Activated naive CD4-positive, alpha-beta T cell treated with anti-CD3 and anti-CD28 coated beads for 36 hours (primary cell): Measurements from ENCODE around the gene TJP3. TPM values are rescaled to one million over a fixed set of nuclear protein-coding genes. Genes with fewer than 3 reads are reported as not detected.

Experiments
- CTCF ChIA-PET: fragments of 350-600 bp; sonication (Branson Sonifier 250); formaldehyde crosslinking; loops from one replicate; lab custom pipeline; 2021; ENCODE audit warnings: antibody characterized with exemption; lab: Charles Lee
- DNase-seq: peaks from one replicate; pipeline ENCODE4 v3.0.0-alpha.2; 2020
- H3K27ac Mint-ChIP-seq: one replicate; pipeline ENCODE4 v1.8.0; 2021; ENCODE audit warnings: mild to moderate bottlenecking, mixed read lengths
- H3K27me3 Mint-ChIP-seq: one replicate; pipeline ENCODE4 v1.8.0; 2021; ENCODE audit warnings: low read depth, mixed read lengths
- H3K36me3 Mint-ChIP-seq: one replicate; pipeline ENCODE4 v1.8.0; 2021; ENCODE audit warnings: low read depth, mixed read lengths
- H3K4me1 Mint-ChIP-seq: one replicate; pipeline ENCODE4 v1.8.0; 2021; ENCODE audit warnings: low read depth, mixed read lengths
- H3K4me3 Mint-ChIP-seq: one replicate; pipeline ENCODE4 v1.8.0; 2021; ENCODE audit warnings: mild to moderate bottlenecking, moderate library complexity, mixed read lengths
- H3K9me3 Mint-ChIP-seq: one replicate; pipeline ENCODE4 v1.8.0; 2021; ENCODE audit warnings: mixed read lengths
- intact Hi-C: fragments of 100-400 bp; cut with micrococcal nuclease; formaldehyde crosslinking; loops from one replicate; pipeline ENCODE4 v1.15.1; 2023
- total RNA-seq, 2 experiments: library from RNA; stranded (reverse); gene quantifications; one replicate each; pipeline ENCODE4 v1.2.3, GENCODE V29; 2021

TJP3 gene
- total RNA-seq, 2 experiments from 2014 or later, result 0.93 to 1.6 TPM

DNA sequence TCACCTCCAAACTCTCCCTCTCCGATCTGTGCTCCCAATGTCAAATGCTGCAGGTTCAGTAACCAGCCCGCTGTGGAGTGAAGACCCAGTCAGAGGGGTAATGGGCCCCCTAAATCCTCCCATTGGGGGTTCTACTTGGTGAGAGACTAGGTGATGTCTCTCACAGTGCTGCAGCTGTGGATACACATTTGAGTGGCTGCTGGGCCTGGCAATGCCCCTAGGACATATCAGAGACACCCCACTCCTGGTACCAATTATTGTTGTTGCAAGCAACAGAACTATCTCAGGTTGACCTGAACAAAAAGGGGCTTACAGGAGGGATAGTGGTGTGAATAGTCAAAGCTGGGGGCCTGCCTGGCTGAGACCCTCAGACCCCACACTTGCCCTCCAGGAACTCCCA, 73.4 kb downstream of the TJP3 start:
- intact Hi-C loops, result loop anchor here (2.0 kb wide), 1 partner anchor 41 kb away; no protein-coding TSS in a partner anchor
- H3K27me3 Mint-ChIP-seq, result no peaks in the 10 kb centered on the region
- no peak overlapping the region for H3K27ac Mint-ChIP-seq
- peaks cover 31% of the 10 kb centered on the region for H3K36me3 Mint-ChIP-seq
- CTCF ChIA-PET, result no interaction called here
- DNase-seq, result no peak
- peaks cover 16% of the 10 kb centered on the region for H3K9me3 Mint-ChIP-seq
- H3K4me3 Mint-ChIP-seq, result no peak overlapping the region
- H3K4me1 Mint-ChIP-seq, result peaks cover 7% of the 10 kb centered on the region

DNA sequence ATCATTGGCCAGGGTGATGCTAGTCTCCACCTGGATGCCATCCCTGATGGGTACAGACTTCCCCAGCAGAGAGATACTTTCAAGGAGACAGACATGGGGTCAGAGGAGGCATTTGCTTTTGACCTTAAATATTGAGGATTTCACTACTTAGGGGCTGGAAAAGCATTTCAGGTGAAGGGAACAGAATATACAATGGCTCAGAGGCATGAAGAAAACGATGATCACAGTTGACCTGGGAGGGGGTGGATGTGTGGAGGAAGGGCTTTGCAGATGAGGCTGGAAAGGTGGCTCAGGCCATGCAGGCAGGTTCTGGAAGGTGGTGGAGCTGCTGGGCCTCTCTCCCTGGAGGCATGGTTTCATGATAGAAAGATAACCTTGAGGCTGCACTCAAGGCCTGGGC, 74.1 kb downstream of the TJP3 start:
- H3K9me3 Mint-ChIP-seq, result peaks cover 16% of the 10 kb centered on the region
- H3K4me1 Mint-ChIP-seq, result peaks cover 7% of the 10 kb centered on the region
- intact Hi-C loops, result loop anchor here (2.0 kb wide), 1 partner anchor 40 kb away; no protein-coding TSS in a partner anchor
- peaks cover 31% of the 10 kb centered on the region for H3K36me3 Mint-ChIP-seq
- no peak overlapping the region for H3K27ac Mint-ChIP-seq
- no peaks in the 10 kb centered on the region for H3K27me3 Mint-ChIP-seq
- no peak overlapping the region for H3K4me3 Mint-ChIP-seq
- DNase-seq, result no peak
- CTCF ChIA-PET, result interaction anchor here (2.2 kb wide), 1 partner anchor 40 kb away, joined by 8 read pairs; no protein-coding TSS in a partner anchor

DNA sequence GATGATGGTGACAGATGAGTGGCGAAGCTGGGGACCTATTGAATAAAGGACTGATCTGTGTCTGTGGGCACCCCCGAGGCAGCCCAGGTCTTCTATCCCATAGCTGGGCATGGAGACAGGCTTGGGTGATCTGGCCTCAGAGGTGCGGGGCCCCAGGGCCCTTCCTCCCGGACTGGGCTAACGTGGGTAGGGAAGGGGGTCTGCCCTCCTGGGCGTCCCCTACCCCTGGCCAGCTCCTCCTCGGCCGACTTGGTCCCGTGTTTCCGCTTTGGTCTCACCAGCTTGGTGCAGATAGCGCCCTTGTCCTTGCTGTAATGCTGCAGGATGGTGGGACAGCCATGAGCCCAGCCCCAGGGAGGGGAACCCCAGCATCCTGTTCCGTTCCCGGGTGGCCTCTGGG, 74.7 kb downstream of the TJP3 start:
- peaks cover 7% of the 10 kb centered on the region for H3K4me1 Mint-ChIP-seq
- no peak overlapping the region for H3K4me3 Mint-ChIP-seq
- intact Hi-C loops, result loop anchor here (2.0 kb wide), 1 partner anchor 40 kb away; no protein-coding TSS in a partner anchor
- H3K27me3 Mint-ChIP-seq, result no peaks in the 10 kb centered on the region
- CTCF ChIA-PET, result interaction anchor here (0.6 to 2.2 kb wide), 4 partner anchors 13 to 40 kb away, joined by 3 to 8 read pairs (median 4); no protein-coding TSS in a partner anchor
- H3K9me3 Mint-ChIP-seq, result peaks cover 16% of the 10 kb centered on the region
- no peak overlapping the region for H3K27ac Mint-ChIP-seq
- DNase-seq, result no peak
- H3K36me3 Mint-ChIP-seq, result peaks cover 31% of the 10 kb centered on the region

DNA sequence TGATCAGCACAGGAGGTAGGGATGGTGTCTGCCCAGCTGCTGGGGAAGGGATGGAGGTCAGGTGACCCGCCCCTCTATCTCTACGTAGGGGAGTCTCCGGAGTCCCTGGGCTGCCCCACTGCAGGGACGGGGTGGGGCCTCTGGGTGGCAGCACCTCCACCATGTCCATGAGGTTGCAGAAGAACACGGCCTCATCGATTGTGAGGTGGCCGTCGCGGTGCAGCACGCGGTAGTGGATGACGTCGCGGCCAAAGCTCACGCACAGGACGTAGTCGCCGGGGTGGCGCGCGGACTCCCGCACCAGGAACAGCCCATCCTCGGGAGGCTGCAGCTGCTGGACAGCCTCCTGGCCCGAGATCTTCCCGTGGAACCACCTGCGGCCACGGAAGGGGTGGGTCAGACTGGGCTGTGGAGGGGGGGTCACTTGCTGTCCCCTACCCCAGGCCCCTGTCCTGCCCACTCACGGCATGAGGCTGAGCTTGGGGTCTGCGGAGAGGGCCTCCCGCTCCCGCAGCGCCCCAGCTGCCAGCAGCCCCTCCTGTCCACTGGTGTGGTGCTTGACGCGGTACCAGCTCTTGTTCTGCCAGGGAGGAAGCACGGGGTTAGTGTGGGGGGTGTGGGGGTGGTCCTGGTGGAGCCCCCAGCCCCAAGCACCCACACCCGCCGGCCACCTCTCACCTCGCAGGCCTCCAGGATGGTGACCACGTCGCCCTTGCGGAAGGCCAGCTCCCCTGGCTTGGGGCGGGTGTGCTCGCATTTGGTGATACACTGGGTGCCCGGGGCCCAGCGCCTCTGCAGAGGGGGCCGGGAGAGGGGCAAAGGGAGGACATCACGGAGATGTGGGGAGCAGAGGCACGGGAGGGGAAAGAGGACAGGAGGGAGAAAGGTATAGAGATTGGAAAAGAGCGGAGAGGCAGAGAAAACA, 75.7 kb downstream of the TJP3 start:
- intact Hi-C loops, result loop anchor here (2.0 kb wide), 1 partner anchor 39 kb away; no protein-coding TSS in a partner anchor
- Mint-ChIP-seq H3K9me3 (peaks cover 16% of the 10 kb centered on the region), H3K4me3 (peak overlapping the region; percentile 79), H3K4me1 (peaks cover 7% of the 10 kb centered on the region), H3K27me3 (no peaks in the 10 kb centered on the region), H3K27ac (no peak overlapping the region), H3K36me3 (peaks cover 31% of the 10 kb centered on the region)
- peak; percentile 58 for DNase-seq
- CTCF ChIA-PET, result interaction anchor here (0.5 to 2.2 kb wide), 6 partner anchors 12 to 928 kb away, joined by 3 to 8 read pairs (median 4); no protein-coding TSS in a partner anchor

DNA sequence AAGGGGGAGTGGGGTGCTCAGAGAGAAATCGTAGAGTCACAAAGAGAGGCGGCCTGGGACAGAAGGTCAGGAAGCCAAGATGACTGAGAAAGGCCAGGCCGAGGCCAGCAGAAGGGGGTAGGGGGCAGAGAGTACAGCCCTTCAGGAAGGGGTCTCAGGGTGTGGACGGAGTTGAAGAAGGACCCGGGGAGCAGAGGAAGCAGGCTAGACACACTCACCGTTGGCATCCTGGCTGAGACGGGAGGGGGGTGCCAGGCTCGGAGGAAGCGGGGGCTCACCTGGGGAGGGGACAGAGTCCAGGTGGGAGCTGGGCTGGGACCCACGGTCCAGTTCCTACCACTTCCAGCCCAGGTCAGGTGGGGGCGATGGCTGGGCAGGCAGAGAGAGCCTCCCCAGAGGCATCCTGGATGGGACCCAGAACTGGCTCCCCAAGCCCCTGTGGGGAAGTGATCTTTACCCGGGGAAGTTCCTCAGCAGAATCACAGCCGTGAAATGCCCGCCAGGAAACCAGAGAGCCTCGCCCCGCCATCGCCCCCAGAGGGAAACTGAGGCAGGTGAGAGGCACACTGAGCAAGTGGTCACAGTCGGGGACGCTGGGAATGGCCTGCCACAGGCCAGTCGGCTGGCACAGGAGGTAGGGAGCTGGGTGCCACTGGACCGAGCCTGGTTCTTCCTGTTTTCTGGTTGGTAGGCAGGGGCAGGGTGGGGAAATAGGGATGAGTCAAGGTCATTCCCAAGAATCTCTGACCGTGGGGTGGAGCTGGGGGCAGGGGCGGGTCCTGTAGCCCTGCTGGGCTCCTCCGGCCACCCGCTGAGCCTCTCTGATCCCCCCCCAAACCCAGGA, 76.6 kb downstream of the TJP3 start:
- H3K4me1 Mint-ChIP-seq, result peaks cover 7% of the 10 kb centered on the region
- H3K27me3 Mint-ChIP-seq, result no peaks in the 10 kb centered on the region
- peak overlapping the region; percentile 56 for H3K27ac Mint-ChIP-seq
- intact Hi-C loops, result no loop called here
- H3K4me3 Mint-ChIP-seq, result peak overlapping the region; percentile 79
- CTCF ChIA-PET, result interaction anchor here (1.0 to 2.2 kb wide), 3 partner anchors 11 to 38 kb away, joined by 3 to 8 read pairs (median 3); no protein-coding TSS in a partner anchor
- H3K9me3 Mint-ChIP-seq, result peaks cover 16% of the 10 kb centered on the region
- no peak for DNase-seq
- peaks cover 31% of the 10 kb centered on the region for H3K36me3 Mint-ChIP-seq

DNA sequence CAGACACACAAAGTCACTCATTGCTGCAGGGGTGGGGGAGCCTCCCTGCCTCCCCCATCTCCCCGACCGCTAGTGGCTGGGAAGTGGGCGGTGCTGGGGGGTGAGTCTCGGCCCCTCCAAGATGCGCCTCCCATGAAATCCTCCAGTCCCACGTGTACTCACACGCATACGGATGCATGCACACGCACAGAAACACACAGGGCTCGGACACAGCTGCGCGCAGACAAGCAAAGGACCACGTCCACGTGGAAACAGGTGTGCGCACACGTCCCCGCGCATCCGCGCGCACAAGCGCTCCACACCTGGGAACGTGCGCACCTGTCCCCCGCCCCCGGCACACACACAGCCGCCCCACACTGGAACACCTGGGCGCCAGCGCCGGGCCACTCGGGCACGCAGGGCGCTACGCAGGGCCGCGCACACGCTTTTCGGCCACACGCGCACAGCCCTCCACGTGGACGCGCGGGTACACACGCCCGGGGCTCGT, 77.3 kb downstream of the TJP3 start:
- intact Hi-C loops, result no loop called here
- CTCF ChIA-PET, result interaction anchor here (1.0 kb wide), 1 partner anchor 11 kb away, joined by 3 read pairs; no protein-coding TSS in a partner anchor
- Mint-ChIP-seq H3K27ac (no peak overlapping the region), H3K27me3 (no peaks in the 10 kb centered on the region), H3K9me3 (peaks cover 16% of the 10 kb centered on the region), H3K36me3 (peaks cover 31% of the 10 kb centered on the region), H3K4me1 (peaks cover 7% of the 10 kb centered on the region), H3K4me3 (peak overlapping the region; percentile 79)
- peak; percentile 16 for DNase-seq

DNA sequence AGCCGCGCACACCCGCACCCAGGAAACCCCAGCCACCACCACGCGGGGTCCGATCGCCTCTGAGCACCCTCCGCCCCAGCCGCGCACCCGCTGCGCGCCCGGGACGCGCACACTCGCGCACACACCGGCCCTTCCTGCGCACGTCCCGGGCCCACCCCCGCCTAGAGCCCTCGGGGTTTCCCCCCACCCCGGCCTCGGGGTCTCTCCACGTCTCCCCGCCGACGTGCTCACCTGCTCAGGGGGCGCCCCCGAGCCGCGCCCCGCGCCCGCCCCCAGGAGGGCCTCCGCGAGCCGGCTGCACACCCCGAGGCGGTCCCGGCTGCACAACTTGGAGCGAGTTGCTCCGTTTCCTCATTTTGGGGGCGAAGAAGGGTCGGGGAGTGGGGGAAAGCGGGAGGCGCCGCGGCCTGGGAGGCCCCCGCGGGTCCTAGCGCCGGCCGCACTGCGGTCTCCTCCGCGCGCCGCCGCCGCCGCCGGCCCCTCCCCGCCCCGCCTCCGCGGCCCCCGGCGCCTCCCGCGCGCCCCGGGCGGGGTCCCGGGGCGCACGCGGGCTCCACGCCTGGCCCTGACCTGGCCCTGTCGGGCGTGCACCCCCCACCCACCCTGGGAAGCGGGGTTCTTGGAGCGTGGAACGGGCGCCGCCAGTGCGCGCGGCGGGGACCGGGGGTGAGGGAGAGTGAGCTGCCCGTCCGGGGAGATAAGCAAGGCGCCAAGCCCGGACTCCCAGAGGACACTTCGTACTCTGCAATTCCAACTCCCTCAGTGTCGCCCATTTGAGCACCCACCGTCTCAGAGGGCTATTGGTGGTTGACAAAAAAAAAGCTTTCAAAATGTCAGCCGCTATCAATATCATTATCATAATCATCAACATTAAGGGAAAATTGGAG, 78.0 kb downstream of the TJP3 start, which contains the start of gene MATK:
MATK (minus strand) TSS at position 444 of the 887 bp plus-strand sequence. CDS start 1,246 bp downstream, outside the sequence.
- CTCF ChIA-PET, result interaction anchor here (0.6 to 1.1 kb wide), 2 partner anchors 22 to 36 kb away, joined by 3 to 4 read pairs; no protein-coding TSS in a partner anchor
- Mint-ChIP-seq H3K9me3 (peaks cover 16% of the 10 kb centered on the region), H3K27ac (no peak within 1 kb of the TSS), H3K4me1 (peaks cover 7% of the 10 kb centered on the region), H3K27me3 (no peaks in the 10 kb centered on the region), H3K36me3 (peaks cover 27% of the 10 kb centered on the region), H3K4me3 (peak within 1 kb of the TSS; percentile 79)
- peak; percentile 14 for DNase-seq
- intact Hi-C loops, result no loop called here

DNA sequence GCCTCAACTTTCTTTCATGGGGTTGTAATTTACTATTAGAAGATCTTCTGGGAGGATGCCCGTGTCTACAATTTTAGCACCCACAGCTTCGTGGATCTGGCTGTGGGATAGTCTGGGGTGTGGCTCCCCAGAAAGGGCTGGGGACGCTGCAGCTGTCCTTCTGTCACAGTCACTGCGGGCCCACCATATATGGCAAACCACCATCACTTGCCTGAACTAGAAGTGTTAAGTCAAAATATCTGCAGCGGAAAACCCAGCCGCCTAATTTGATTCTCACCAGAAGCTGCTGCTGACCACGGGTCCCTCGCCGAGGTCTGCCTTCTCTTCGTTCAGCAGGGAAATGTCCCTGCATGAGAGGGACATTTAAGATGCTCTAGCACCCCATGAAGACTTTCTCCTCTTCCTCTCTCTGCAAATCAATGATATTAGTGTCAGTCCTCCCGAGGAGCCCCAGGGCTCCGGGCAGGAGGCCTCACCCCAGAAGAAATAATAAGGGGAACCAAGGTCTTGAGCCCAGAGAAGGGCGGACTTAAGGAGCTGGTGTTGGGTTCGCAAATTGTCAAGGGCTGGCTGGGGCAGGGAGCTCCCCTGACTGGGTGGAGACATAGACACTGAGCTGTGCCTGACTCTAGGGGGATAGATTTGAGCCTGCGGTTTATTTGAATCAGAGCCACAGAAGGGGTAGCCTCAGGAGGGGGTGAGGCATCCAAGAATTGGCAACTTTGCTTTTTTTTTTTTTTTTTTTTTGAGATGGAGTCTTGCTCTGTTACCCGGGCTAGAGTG, 81.0 kb downstream of the TJP3 start:
- no peak for DNase-seq
- Mint-ChIP-seq H3K4me1 (peaks cover 7% of the 10 kb centered on the region), H3K4me3 (no peak overlapping the region), H3K36me3 (peaks cover 2% of the 10 kb centered on the region), H3K27me3 (no peaks in the 10 kb centered on the region), H3K9me3 (no peaks in the 10 kb centered on the region), H3K27ac (no peak overlapping the region)
- intact Hi-C loops, result no loop called here
- CTCF ChIA-PET, result interaction anchor here (1.1 to 1.3 kb wide), 2 partner anchors 7 to 27 kb away, joined by 3 read pairs; partner anchors contain the start of gene MRPL54

DNA sequence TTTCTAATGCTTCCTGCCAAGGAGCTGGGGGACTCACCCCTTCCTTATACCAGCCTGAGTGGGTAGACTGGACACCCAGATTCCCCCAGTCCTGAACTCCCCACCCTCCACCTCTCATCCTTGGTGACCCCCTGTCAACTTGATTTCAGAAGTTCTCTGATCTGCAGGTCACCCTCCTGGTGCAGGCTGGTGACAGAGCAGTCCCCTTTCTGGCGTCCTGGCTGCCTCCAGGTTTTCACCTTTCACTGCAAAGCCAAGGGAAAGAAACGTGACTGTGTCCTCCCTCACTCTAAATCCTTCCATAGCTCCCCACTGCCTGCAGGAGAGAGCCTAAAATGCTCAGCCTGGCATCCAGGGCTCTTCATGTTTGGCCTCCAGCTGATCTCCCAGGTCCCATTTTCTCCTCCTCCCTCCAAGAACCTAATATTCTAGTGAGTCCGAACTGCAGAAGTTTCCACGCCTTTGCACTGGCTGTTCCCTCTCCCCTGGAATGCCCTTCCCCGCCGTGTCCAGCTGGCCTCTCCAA, 82.1 kb downstream of the TJP3 start:
- Mint-ChIP-seq H3K9me3 (no peaks in the 10 kb centered on the region), H3K27ac (no peak overlapping the region), H3K36me3 (no peaks in the 10 kb centered on the region), H3K4me3 (no peak overlapping the region), H3K27me3 (no peaks in the 10 kb centered on the region), H3K4me1 (peaks cover 2% of the 10 kb centered on the region)
- intact Hi-C loops, result no loop called here
- DNase-seq, result no peak
- CTCF ChIA-PET, result interaction anchor here (1.1 kb wide), 1 partner anchor 350 kb away, joined by 3 read pairs; no protein-coding TSS in a partner anchor

DNA sequence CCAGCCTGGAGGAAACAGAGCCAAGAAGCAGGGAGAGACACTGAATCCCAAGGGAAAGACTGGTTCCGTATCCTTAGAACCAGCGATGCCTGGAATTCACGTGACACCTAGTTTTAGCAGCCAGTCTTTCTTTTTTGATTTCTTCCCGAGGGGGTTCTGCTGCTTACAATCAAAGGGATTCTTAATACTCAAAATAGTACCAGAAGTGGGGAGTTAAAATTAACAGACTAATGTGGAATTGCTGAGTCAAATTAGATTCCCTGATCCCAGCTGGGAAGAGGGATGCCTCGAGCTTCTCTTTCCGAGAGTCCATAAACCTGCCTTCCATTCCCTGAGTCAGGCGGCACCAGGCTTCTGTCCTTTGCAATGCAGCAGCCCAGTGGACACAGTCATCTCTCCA, 82.8 kb downstream of the TJP3 start:
- DNase-seq, result no peak
- intact Hi-C loops, result no loop called here
- Mint-ChIP-seq H3K36me3 (no peaks in the 10 kb centered on the region), H3K27me3 (no peaks in the 10 kb centered on the region), H3K4me3 (no peak overlapping the region), H3K4me1 (no peaks in the 10 kb centered on the region), H3K9me3 (no peaks in the 10 kb centered on the region), H3K27ac (no peak overlapping the region)
- CTCF ChIA-PET, result interaction anchor here (1.1 kb wide), 1 partner anchor 349 kb away, joined by 3 read pairs; no protein-coding TSS in a partner anchor
